ENCODE data around the gene SH3BGR.

The SH3BGR gene

DNA sequence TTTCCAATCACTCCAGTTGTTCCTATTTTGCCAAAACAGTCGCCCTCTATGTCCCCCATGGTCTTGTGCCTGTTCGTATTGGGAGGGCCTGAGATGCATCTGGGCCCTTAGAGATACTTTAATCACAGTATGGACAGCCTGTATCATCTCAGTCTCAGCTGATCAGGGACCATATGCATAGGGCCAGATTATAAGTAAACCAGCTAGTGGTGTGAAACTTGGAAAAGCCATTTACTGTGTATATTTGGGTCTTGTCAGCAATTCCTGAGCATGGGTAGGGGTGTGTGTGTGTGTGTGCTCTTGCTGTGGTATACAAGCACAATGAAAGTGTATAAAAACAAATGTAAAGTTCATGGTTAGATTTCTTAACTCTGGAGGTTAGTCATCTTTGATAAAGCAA lies 22.8 kb downstream of the SH3BGR start:
- DNase-seq (ENCODE audit: low spot score) = no peak
- in situ Hi-C loops (cut with MboI; ENCODE audit: low pct_unique_long_range_greater_than_20kb, low sequenced_read_pairs, unreplicated experiment) = no loop called here
- TF ChIP-seq, protein P1, sequence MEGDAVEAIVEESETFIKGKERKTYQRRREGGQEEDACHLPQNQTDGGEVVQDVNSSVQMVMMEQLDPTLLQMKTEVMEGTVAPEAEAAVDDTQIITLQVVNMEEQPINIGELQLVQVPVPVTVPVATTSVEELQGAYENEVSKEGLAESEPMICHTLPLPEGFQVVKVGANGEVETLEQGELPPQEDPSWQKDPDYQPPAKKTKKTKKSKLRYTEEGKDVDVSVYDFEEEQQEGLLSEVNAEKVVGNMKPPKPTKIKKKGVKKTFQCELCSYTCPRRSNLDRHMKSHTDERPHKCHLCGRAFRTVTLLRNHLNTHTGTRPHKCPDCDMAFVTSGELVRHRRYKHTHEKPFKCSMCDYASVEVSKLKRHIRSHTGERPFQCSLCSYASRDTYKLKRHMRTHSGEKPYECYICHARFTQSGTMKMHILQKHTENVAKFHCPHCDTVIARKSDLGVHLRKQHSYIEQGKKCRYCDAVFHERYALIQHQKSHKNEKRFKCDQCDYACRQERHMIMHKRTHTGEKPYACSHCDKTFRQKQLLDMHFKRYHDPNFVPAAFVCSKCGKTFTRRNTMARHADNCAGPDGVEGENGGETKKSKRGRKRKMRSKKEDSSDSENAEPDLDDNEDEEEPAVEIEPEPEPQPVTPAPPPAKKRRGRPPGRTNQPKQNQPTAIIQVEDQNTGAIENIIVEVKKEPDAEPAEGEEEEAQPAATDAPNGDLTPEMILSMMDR (IDR thresholded peaks at IDR 0.05; ENCODE audit: extremely low read depth, insufficient read depth, missing control alignments) = no peak

DNA sequence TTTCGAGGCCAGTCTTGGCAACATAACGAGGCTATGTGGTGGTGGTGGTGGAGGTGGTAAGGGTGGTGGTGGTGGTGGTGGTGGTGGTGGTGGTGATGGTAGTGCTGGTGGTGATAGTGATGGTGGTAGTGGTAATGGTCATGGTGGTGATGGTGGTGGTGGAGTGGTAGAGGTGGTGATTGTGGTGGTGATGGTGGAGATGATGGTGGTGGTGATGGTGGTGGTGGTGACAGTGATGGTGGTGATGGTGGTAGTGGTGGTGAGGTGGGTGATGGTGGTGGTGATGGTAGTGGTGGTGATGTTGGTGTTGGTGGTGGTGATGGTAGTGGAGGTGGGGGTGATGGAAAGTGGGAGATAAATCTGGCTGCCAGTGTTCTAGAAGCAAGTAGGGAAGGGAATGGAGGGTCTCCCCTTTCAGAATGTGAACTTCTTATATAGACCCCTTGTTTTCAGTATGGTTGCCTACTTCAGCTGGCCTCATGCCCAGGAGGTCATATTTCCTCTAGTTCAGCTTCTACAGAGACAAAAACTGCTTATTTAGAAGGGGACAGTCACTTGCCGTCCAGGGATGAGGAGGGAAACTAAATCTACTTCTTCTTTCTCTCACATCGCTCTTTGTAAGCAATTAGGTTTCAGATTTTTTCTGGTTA lies 27.5 kb downstream of the SH3BGR start:
- TF ChIP-seq, protein P1 (IDR thresholded peaks at IDR 0.05; ENCODE audit: extremely low read depth, insufficient read depth, missing control alignments) = no peak
- DNase-seq (ENCODE audit: low spot score) = no peak
- in situ Hi-C loops (cut with MboI; ENCODE audit: low pct_unique_long_range_greater_than_20kb, low sequenced_read_pairs, unreplicated experiment) = no loop called here

DNA sequence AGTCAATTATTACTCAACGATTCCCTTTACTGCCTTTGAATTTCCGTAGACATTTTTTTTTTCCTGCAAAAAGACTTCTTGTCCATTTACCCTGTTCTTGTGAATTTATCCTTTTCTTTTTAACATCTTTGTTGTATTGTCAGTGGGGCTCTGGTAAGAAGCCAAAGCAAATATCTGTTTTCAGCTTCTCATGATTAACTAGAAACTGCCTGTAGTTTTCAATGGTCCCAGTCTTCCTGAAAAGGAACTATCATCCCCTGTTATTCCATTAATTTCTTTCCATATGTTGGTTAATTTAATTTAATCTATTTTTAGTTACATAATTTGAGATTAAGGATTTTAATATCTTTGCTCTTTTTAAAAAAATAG lies 28.0 kb downstream of the SH3BGR start:
- in situ Hi-C loops (cut with MboI; ENCODE audit: low pct_unique_long_range_greater_than_20kb, low sequenced_read_pairs, unreplicated experiment) = no loop called here
- TF ChIP-seq, protein P1 (IDR thresholded peaks at IDR 0.05; ENCODE audit: extremely low read depth, insufficient read depth, missing control alignments) = no peak
- DNase-seq (ENCODE audit: low spot score) = no peak

DNA sequence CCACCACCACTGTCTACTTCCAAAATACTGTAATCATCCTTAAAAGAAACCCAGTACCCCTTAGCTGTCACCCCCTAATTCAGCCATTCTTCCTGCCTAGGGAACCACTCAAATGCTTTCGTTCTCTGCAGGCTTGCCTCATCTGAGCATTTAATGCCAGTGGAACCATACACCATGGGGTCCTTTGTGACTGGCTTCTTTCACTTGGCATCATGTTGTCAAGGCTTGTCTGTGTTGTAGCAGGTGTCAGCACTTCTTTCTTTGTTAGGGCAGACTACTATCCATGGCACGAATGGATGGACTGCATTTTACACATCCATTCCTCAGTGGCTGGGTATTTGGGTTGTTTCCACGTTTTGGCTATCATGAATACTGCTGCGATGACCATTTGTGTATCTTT lies 28.5 kb downstream of the SH3BGR start:
- DNase-seq (ENCODE audit: low spot score) = no peak
- TF ChIP-seq, protein P1 (IDR thresholded peaks at IDR 0.05; ENCODE audit: extremely low read depth, insufficient read depth, missing control alignments) = no peak
- in situ Hi-C loops (cut with MboI; ENCODE audit: low pct_unique_long_range_greater_than_20kb, low sequenced_read_pairs, unreplicated experiment) = no loop called here

DNA sequence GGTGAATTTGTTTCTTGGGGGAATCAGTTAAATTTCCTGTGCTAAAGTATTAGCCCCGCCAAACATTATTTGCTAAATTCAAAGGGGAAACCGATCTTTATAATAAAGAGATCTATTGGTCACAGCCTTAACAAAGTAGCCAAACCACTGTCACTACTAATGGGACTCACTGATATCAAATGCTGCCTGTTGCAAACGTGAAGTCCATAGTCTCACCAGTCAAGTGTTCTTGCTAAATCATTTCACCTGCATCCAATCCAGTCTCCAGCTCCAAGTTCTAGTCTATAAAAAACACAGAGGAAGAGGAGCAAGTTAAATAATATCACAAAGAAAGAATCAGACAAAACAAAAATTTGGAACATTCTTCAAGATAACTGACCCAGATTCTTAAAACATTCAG lies 30.1 kb downstream of the SH3BGR start:
- TF ChIP-seq, protein P1 (IDR thresholded peaks at IDR 0.05; ENCODE audit: extremely low read depth, insufficient read depth, missing control alignments) = no peak
- DNase-seq (ENCODE audit: low spot score) = no peak
- in situ Hi-C loops (cut with MboI; ENCODE audit: low pct_unique_long_range_greater_than_20kb, low sequenced_read_pairs, unreplicated experiment) = no loop called here

DNA sequence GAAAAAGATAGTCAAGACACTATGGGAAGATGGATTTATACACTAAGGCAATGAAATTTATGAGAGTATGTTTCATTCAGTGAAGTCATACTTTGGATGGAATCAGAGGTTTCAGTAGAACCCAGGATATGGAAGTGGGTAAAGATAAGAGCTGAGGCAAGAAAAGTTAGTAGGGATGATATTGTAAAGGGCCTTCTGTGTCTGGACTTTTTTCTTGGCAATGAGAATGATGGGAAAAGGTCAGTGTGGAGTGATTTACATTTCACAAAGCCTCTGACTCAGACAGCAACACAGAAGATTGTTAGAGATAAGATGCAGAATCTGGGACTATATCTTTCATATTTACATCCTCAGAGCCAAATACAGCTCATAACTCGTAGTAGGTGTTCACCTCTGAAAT lies 32.1 kb downstream of the SH3BGR start:
- DNase-seq (ENCODE audit: low spot score) = no peak
- in situ Hi-C loops (cut with MboI; ENCODE audit: low pct_unique_long_range_greater_than_20kb, low sequenced_read_pairs, unreplicated experiment) = no loop called here
- TF ChIP-seq, protein P1 (IDR thresholded peaks at IDR 0.05; ENCODE audit: extremely low read depth, insufficient read depth, missing control alignments) = no peak

Measured in GM13977 (cell line).